Fibroblast of lung (primary cell): ENCODE measurements around the gene BRAF. TPM values are rescaled to one million over a fixed set of nuclear protein-coding genes. Genes with fewer than 3 reads are reported as not detected.

ENCODE experiments used
- DNase-seq, 2 donors: peaks; one replicate each; pipeline versions ENCODE4 v3.0.0 to v3.0.0-alpha.2; 2010; ENCODE audit warnings: low read depth in 2 of 2
- H2AFZ ChIP-seq: 2 replicates; pipeline ENCODE4 v1.5.1; 2012; ENCODE audit warnings: low read length, control low read depth, inconsistent platforms
- H3K27ac ChIP-seq: 2 replicates; pipeline ENCODE4 v1.5.1; 2011; ENCODE audit warnings: low read length, control low read depth; ENCODE audit not compliant: insufficient read depth
- H3K27me3 ChIP-seq: 2 replicates; pipeline ENCODE4 v1.5.1; 2011; ENCODE audit warnings: mild to moderate bottlenecking, low read length; ENCODE audit not compliant: control insufficient read depth, insufficient read depth
- H3K36me3 ChIP-seq: 2 replicates; pipeline ENCODE4 v1.5.1; 2011; ENCODE audit warnings: low read length; ENCODE audit not compliant: control insufficient read depth, insufficient read depth
- H3K4me1 ChIP-seq: 2 replicates; pipeline ENCODE4 v1.5.1; 2011; ENCODE audit warnings: low read length; ENCODE audit not compliant: control insufficient read depth, insufficient read depth; ENCODE audit errors: extremely low read depth
- H3K4me2 ChIP-seq: 2 replicates; pipeline ENCODE4 v1.5.1; 2011; ENCODE audit warnings: low read length, control low read depth; ENCODE audit not compliant: insufficient read depth; ENCODE audit errors: extremely low read depth
- H3K4me3 ChIP-seq, 4 experiments: fragments of 200-600 bp in 1 of 4; sonication (generic) in 1 of 4; replicated peaks in 1 of 4; 2 replicates each; pipeline ENCODE4 v1.5.1; 2011 to 2016; ENCODE audit warnings: low read length in 4 of 4, low read depth in 3 of 4, mild to moderate bottlenecking in 3 of 4, control low read depth in 2 of 4, inconsistent platforms in 1 of 4, mixed read lengths in 1 of 4; ENCODE audit not compliant: insufficient read depth in 1 of 4; ENCODE audit errors: control extremely low read depth in 1 of 4
- H3K79me2 ChIP-seq: 2 replicates; pipeline ENCODE4 v1.5.1; 2012; ENCODE audit warnings: mild to moderate bottlenecking, low read length, inconsistent platforms; ENCODE audit not compliant: control insufficient read depth, insufficient read depth
- H3K9ac ChIP-seq: 2 replicates; pipeline ENCODE4 v1.5.1; 2011; ENCODE audit warnings: mild to moderate bottlenecking, low read length, control low read depth; ENCODE audit not compliant: insufficient read depth
- H3K9me3 ChIP-seq: 2 replicates; pipeline ENCODE4 v1.5.1; 2012; ENCODE audit warnings: low read depth, low read length; ENCODE audit not compliant: control insufficient read depth, insufficient read depth
- H4K20me1 ChIP-seq: 2 replicates; pipeline ENCODE4 v1.5.1; 2011; ENCODE audit warnings: low read length; ENCODE audit not compliant: control insufficient read depth, insufficient read depth; ENCODE audit errors: extremely low read depth
- EZH2 ChIP-seq: IDR thresholded peaks from 2 replicates; pipeline ENCODE4 v1.5.1; 2012; ENCODE audit warnings: low read length, control low read depth, mild to moderate bottlenecking; ENCODE audit errors: missing control alignments
- polyA minus RNA-seq: library from RNA; depleted of rRNA, polyadenylated mRNA; stranded (reverse); fragments of >200 nt; gene quantifications from 2 replicates; pipeline ENCODE4 v1.2.3, GENCODE V29; 2011; ENCODE audit warnings: low replicate concordance
- polyA plus RNA-seq, 2 donors: library from polyadenylated mRNA; depleted of rRNA in 1 of 2; stranded (reverse) in 1 of 2; unstranded in 1 of 2; fragments of >200 nt; gene quantifications; 2 replicates each; pipeline ENCODE4 v1.2.1, GENCODE V29; 2011 to 2012; ENCODE audit warnings: missing spikeins in 1 of 2
- total RNA-seq: library from RNA; depleted of rRNA; stranded (reverse); fragments of >200 nt; gene quantifications from 2 replicates; pipeline ENCODE4 v1.2.1, GENCODE V29; 2014
- TF ChIP-seq, protein P1 (sequence below), 2 donors: IDR thresholded peaks in 1 of 2; conservative IDR thresholded peaks in 1 of 2; 1 replicate in 1 of 2; 2 replicates in 1 of 2; pipeline ENCODE4 v1.5.1; 2011 to 2012; ENCODE audit warnings: low read length in 2 of 2, control low read depth in 1 of 2, inconsistent platforms in 1 of 2, low read depth in 1 of 2, mild to moderate bottlenecking in 1 of 2

BRAF gene
- total RNA-seq (21.3 and 23.1 TPM in 2 replicates), polyA plus RNA-seq (10.9 and 21.1 TPM in 2 replicates), polyA minus RNA-seq (4.3 and 9.3 TPM in 2 replicates)
- polyA plus RNA-seq (2012): 5.9 and 8.9 TPM in 2 replicates

DNA sequence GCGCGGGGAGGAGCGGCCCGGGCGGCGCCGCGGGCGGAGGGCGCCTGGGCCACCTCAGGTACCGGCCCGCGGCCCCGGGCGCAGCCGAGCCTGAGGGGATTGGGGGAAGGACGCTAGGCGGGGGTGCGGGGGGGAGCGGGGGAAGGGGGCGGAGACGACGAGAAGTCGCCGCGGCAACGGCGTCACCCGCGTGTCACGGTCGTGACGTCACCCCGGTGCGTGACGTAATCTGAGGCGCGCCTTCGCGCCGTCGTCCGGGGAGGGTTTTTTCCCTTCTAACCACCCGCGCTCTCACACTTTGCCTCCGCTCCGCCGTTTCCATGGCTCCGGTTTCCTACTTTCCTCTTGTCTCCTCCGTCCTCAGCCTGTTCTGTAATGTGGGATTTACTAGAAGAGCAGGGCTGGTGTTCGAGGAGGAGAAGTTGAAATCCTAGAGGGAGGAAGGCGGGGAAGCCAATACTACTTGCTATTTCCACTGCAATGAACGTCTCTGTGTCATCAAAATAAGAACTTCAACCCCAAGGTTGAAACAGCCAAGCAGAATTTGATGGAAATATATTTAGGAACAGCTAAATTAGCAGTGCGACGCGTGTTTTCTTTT lies at the start of gene BRAF:
Gene BRAF, minus strand, starts transcription at position 109 of the 601 bp plus-strand sequence. CDS start 226 bp downstream, outside the sequence.
- peak; percentile 84 to 92 for DNase-seq
- Histone ChIP-seq H3K4me2 (peak within 1 kb of the TSS; percentile 95), H3K9ac (peak within 1 kb of the TSS; percentile 93), H3K4me1 (no peaks in the 10 kb centered on the region), H3K36me3 (no peaks in the 10 kb centered on the region), H3K4me3 (peak within 1 kb of the TSS; percentile 83 to 91 (median 89)), H2AFZ (peak within 1 kb of the TSS; percentile 83), H3K27ac (peak within 1 kb of the TSS; percentile 93), H3K9me3 (no peaks in the 10 kb centered on the region), H4K20me1 (peaks cover 5% of the 10 kb centered on the region), H3K79me2 (peaks cover 42% of the 10 kb centered on the region), H3K27me3 (no peaks in the 10 kb centered on the region)
- no peak for TF ChIP-seq EZH2
- TF ChIP-seq, protein P1, sequence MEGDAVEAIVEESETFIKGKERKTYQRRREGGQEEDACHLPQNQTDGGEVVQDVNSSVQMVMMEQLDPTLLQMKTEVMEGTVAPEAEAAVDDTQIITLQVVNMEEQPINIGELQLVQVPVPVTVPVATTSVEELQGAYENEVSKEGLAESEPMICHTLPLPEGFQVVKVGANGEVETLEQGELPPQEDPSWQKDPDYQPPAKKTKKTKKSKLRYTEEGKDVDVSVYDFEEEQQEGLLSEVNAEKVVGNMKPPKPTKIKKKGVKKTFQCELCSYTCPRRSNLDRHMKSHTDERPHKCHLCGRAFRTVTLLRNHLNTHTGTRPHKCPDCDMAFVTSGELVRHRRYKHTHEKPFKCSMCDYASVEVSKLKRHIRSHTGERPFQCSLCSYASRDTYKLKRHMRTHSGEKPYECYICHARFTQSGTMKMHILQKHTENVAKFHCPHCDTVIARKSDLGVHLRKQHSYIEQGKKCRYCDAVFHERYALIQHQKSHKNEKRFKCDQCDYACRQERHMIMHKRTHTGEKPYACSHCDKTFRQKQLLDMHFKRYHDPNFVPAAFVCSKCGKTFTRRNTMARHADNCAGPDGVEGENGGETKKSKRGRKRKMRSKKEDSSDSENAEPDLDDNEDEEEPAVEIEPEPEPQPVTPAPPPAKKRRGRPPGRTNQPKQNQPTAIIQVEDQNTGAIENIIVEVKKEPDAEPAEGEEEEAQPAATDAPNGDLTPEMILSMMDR (conservative IDR thresholded peaks at IDR 0.05 in 1 of 2, IDR thresholded peaks at IDR 0.05 in 1 of 2; ENCODE audit: low read depth in 1 of 2, low read length in 2 of 2): no peak

DNA sequence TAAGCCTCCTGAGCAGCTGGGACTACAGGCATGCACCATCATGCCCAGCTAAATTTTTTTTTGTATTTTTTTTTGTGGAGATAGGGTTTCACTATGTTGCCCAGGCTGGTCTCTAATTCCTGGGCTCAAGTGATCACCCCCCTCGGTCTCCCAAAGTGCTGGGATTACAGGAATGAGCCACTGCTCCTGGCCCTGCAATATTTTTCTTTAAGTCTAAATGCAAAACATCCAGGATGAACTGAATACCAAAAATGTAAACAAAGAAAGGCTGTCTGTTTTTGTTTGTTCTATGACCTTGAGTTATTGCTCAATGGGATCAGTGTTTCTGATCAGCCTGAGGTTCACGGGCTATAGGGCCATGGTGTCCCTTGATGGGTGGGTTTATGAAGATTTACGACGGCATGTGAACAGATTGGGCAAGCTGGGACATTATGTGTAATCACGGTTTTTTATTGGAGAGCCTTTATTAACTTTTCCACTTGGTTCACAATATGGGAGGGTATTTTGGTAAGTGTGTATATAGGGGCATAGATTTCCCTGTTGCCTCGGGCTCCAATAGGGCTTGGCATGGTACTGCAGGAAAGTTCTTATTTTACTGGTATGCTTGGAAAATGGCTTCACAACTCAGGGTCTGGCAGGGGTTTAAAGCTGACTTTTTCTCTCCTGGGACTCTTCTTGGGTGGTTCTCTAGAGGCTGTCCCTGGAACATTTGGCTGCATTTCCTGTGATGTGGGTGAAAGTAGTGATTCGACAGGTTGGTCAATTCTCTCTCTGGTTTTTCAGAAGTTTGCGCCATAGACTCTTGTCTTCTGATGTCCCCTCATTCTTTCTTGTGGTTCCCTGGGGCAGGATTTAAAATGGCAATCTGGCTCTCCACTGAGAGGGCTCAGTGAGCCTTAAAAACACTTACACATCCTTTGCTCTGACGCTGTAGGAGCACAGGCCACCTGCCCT lies 48.4 kb upstream of the BRAF start:
- H3K27me3 ChIP-seq: peaks cover 2% of the 10 kb centered on the region
- H3K4me1 ChIP-seq: no peaks in the 10 kb centered on the region
- no peak for DNase-seq
- no peak overlapping the region for H3K4me2 ChIP-seq
- H3K4me3 ChIP-seq: no peak overlapping the region
- H3K27ac ChIP-seq: no peak overlapping the region
- H3K36me3 ChIP-seq: no peaks in the 10 kb centered on the region
- H2AFZ ChIP-seq: no peak overlapping the region
- H4K20me1 ChIP-seq: no peaks in the 10 kb centered on the region
- no peak overlapping the region for H3K9ac ChIP-seq
- no peaks in the 10 kb centered on the region for H3K9me3 ChIP-seq
- TF ChIP-seq, protein P1 (conservative IDR thresholded peaks at IDR 0.05 in 1 of 2, IDR thresholded peaks at IDR 0.05 in 1 of 2; ENCODE audit: low read depth in 1 of 2, low read length in 2 of 2): no peak
- no peak for TF ChIP-seq EZH2
- no peaks in the 10 kb centered on the region for H3K79me2 ChIP-seq

DNA sequence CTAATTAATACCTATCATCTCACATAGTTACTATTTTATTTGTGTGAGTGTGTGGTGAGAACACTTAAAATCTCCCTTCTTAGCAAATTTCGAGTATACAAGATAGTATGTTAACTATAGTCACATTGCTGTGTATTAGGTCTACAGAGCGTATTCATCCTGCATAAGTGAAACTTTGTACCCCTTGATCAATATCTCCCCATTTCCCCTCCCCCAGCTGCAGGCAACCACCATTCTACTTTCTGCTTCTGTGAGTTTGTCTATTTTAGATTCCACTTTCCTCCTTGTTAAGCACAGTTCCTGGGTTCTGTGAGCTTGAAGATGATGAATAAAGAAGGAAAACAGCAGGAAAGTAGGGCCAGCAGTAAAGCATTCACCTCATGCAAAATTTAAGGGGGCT lies 47.6 kb upstream of the BRAF start:
- H3K4me2 ChIP-seq: no peak overlapping the region
- H3K79me2 ChIP-seq: no peaks in the 10 kb centered on the region
- TF ChIP-seq, protein P1 (conservative IDR thresholded peaks at IDR 0.05 in 1 of 2, IDR thresholded peaks at IDR 0.05 in 1 of 2; ENCODE audit: low read depth in 1 of 2, low read length in 2 of 2): no peak
- no peak for TF ChIP-seq EZH2
- H3K9me3 ChIP-seq: no peaks in the 10 kb centered on the region
- DNase-seq: no peak
- no peak overlapping the region for H2AFZ ChIP-seq
- no peaks in the 10 kb centered on the region for H3K36me3 ChIP-seq
- no peaks in the 10 kb centered on the region for H4K20me1 ChIP-seq
- H3K4me1 ChIP-seq: no peaks in the 10 kb centered on the region
- H3K27me3 ChIP-seq: peaks cover 2% of the 10 kb centered on the region
- H3K9ac ChIP-seq: no peak overlapping the region
- H3K4me3 ChIP-seq: no peak overlapping the region
- no peak overlapping the region for H3K27ac ChIP-seq
